Astrocyte (in vitro differentiated cells and primary cell): ENCODE results near the gene AGPAT3.

ENCODE experiments used
- CTCF ChIP-seq: IDR thresholded peaks from 2 replicates; pipeline ENCODE4 v1.5.1; 2011; ENCODE audit warnings: low read depth, mild to moderate bottlenecking, inconsistent platforms, low read length, moderate library complexity; ENCODE audit not compliant: insufficient read depth
- EZH2 ChIP-seq: IDR thresholded peaks from 2 replicates; pipeline ENCODE4 v1.6.1; 2012; ENCODE audit warnings: mild to moderate bottlenecking, low read length, inconsistent platforms; ENCODE audit not compliant: insufficient read depth

- no peak for TF ChIP-seq CTCF
- no peak for TF ChIP-seq EZH2
Observed at GRCh38 chr21:43950481-43950880, 85.5 kb downstream of the AGPAT3 start.
